Esophagus squamous epithelium (tissue), 4 donors: ENCODE results near the gene RFC1.

ENCODE experiments used
- POLR2A ChIP-seq, 4 donors: fragments of 450-650 bp; IDR thresholded peaks; one replicate each; pipeline ENCODE4 v1.6.1; 2017; ENCODE audit warnings: antibody characterized with exemption in 4 of 4, mild to moderate bottlenecking in 4 of 4, moderate library complexity in 3 of 4
- TF ChIP-seq, protein P1 (sequence below), 6 experiments: fragments of 450-650 bp in 4 of 6; fragments of 200-600 bp in 2 of 6; sonication (generic) in 2 of 6; IDR thresholded peaks; one replicate each; pipeline ENCODE4 v1.5.1; 2016 to 2019; ENCODE audit warnings: antibody characterized with exemption in 6 of 6, mild to moderate bottlenecking in 4 of 6, moderate library complexity in 4 of 6

DNA sequence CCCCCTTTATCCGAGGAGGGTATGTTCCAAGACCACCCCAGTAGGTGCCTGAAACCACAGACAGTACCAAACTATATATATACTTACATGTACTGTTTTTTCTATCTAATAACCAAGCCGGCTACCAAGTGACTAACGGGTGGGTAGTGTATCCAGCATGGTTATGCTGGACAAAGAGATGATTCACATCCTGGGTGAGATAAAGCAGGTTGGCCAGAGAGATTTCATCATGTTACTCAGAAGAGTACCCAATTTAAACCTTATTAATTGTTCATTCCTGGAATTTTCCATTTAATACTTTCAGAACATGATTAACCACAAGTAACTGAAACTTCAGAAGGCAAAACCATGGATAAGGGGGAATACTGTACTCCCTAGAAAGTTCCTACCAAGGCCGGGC is 46.5 kb downstream of the RFC1 start:
- TF ChIP-seq, protein P1, sequence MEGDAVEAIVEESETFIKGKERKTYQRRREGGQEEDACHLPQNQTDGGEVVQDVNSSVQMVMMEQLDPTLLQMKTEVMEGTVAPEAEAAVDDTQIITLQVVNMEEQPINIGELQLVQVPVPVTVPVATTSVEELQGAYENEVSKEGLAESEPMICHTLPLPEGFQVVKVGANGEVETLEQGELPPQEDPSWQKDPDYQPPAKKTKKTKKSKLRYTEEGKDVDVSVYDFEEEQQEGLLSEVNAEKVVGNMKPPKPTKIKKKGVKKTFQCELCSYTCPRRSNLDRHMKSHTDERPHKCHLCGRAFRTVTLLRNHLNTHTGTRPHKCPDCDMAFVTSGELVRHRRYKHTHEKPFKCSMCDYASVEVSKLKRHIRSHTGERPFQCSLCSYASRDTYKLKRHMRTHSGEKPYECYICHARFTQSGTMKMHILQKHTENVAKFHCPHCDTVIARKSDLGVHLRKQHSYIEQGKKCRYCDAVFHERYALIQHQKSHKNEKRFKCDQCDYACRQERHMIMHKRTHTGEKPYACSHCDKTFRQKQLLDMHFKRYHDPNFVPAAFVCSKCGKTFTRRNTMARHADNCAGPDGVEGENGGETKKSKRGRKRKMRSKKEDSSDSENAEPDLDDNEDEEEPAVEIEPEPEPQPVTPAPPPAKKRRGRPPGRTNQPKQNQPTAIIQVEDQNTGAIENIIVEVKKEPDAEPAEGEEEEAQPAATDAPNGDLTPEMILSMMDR (IDR thresholded peaks at IDR 0.05): no peak
- no peak for TF ChIP-seq POLR2A (IDR thresholded peaks at IDR 0.05)
